K562 (cell line): ENCODE measurements around the gene ADNP2.

Experiments
- NR2C2 ChIP-seq, 2 experiments: fragments of 200-800 bp in 1 of 2; sonication (Bioruptor generic) in 1 of 2; sonication (generic) in 1 of 2; formaldehyde crosslinking in 1 of 2; IDR thresholded peaks; 2 replicates each; pipeline versions ENCODE4 v1.6.1 to v1.8.0; 2016 to 2022; ENCODE audit warnings: mild to moderate bottlenecking in 1 of 2, missing compliant biosample characterization in 1 of 2, missing genetic modification characterization in 1 of 2, missing genetic modification reagents in 1 of 2
- TF ChIP-seq, protein P1 (sequence below), 3 experiments: IDR thresholded peaks in 2 of 3; conservative IDR thresholded peaks in 1 of 3; 2 replicates each; pipeline ENCODE4 v1.5.1; 2011 to 2012; ENCODE audit warnings: low read length in 3 of 3, mild to moderate bottlenecking in 3 of 3, control low read depth in 2 of 3, improper control_type of control experiment in 1 of 3, inconsistent platforms in 1 of 3, low read depth in 1 of 3, mixed read lengths in 1 of 3, moderate library complexity in 1 of 3; ENCODE audit not compliant: insufficient read depth in 2 of 3
- TF ChIP-seq, protein P2 (sequence below): sonication (generic); formaldehyde crosslinking; IDR thresholded peaks from 2 replicates; pipeline ENCODE4 v1.8.0; 2022; ENCODE audit warnings: missing genetic modification reagents, mild to moderate bottlenecking, borderline replicate concordance

DNA sequence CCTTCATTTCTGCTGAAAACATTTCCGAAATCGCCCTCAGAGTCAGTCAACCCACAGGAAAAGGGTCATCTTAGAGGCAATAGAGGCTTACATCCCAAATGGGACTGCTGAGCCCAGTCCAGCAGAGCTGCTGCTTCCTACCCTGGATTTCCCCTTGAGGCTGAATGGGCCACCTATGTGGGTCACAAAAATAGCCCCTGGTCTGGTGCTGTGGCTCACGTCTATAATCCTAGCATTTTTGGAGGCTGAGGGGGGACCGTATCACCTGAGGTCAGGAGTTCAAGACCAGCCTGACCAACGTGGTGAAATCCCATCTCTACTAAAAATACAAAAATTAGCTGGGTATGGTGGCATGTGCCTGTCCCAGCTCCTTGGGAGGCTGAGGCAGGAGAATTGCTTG is 49.3 kb downstream of the ADNP2 start:
- TF ChIP-seq NR2C2 (CRISPR knock-in tag; IDR thresholded peaks at IDR 0.05) (no peak), NR2C2 (tag; IDR thresholded peaks at IDR 0.05) (no peak)
- TF ChIP-seq, protein P1, sequence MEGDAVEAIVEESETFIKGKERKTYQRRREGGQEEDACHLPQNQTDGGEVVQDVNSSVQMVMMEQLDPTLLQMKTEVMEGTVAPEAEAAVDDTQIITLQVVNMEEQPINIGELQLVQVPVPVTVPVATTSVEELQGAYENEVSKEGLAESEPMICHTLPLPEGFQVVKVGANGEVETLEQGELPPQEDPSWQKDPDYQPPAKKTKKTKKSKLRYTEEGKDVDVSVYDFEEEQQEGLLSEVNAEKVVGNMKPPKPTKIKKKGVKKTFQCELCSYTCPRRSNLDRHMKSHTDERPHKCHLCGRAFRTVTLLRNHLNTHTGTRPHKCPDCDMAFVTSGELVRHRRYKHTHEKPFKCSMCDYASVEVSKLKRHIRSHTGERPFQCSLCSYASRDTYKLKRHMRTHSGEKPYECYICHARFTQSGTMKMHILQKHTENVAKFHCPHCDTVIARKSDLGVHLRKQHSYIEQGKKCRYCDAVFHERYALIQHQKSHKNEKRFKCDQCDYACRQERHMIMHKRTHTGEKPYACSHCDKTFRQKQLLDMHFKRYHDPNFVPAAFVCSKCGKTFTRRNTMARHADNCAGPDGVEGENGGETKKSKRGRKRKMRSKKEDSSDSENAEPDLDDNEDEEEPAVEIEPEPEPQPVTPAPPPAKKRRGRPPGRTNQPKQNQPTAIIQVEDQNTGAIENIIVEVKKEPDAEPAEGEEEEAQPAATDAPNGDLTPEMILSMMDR (IDR thresholded peaks at IDR 0.05 in 2 of 3, conservative IDR thresholded peaks at IDR 0.05 in 1 of 3; ENCODE audit: insufficient read depth in 2 of 3, low read depth in 1 of 3, low read length in 3 of 3): no peak
- TF ChIP-seq, protein P2, sequence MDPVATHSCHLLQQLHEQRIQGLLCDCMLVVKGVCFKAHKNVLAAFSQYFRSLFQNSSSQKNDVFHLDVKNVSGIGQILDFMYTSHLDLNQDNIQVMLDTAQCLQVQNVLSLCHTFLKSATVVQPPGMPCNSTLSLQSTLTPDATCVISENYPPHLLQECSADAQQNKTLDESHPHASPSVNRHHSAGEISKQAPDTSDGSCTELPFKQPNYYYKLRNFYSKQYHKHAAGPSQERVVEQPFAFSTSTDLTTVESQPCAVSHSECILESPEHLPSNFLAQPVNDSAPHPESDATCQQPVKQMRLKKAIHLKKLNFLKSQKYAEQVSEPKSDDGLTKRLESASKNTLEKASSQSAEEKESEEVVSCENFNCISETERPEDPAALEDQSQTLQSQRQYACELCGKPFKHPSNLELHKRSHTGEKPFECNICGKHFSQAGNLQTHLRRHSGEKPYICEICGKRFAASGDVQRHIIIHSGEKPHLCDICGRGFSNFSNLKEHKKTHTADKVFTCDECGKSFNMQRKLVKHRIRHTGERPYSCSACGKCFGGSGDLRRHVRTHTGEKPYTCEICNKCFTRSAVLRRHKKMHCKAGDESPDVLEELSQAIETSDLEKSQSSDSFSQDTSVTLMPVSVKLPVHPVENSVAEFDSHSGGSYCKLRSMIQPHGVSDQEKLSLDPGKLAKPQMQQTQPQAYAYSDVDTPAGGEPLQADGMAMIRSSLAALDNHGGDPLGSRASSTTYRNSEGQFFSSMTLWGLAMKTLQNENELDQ (CRISPR knock-in tag): no peak
